HCT116 (cell line): Measurements from ENCODE around the gene SIPA1L3. TPM values are rescaled to one million over a fixed set of nuclear protein-coding genes. Genes with fewer than 3 reads are reported as not detected.

ENCODE experiments used
- ATAC-seq: fragments of 200-7000 bp; cut with Tn5 transposase; 2 replicates; pipeline ENCODE4 v1.9.1; 2020; ENCODE audit warnings: mild to moderate bottlenecking, moderate library complexity
- BruUV-seq: library from RNA; stranded (reverse); fragments of 400-500 nt; replicated peaks from 2 replicates; lab custom pipeline; 2021; lab: Mats Ljungman, UMichigan
- CTCF ChIA-PET: fragments of 300-600 bp; sonication (Branson Sonifier 250); formaldehyde crosslinking; loops from one replicate; lab custom pipeline; 2021; ENCODE audit warnings: antibody characterized with exemption; lab: Charles Lee
- POLR2A ChIA-PET: fragments of 300-600, 350-600 bp; sonication (Branson Sonifier 250); formaldehyde crosslinking; loops from one replicate; lab custom pipeline; 2021; ENCODE audit warnings: antibody characterized with exemption; lab: Charles Lee
- RAD21 ChIA-PET, 2 experiments: fragments of 300-600 bp; sonication (Branson Sonifier 250); formaldehyde crosslinking; loops; one replicate each; lab custom pipeline; 2023; ENCODE audit warnings: low total read pairs in 2 of 2; ENCODE audit not compliant: uncharacterized antibody in 2 of 2, unreplicated experiment in 2 of 2, low non-redundant PET in 1 of 2; lab: Charles Lee
- DNase-seq: peaks from one replicate; pipeline ENCODE4 v3.0.0-alpha.2; 2010; ENCODE audit warnings: low read depth, low spot score
- H2AFZ ChIP-seq: fragments of 200-600 bp; shearing (Covaris generic), sonication (generic); 2 replicates; pipeline ENCODE4 v1.6.1; 2017; ENCODE audit warnings: low read depth, mixed run types, mixed read lengths, antibody characterized with exemption, low read length; ENCODE audit not compliant: poor library complexity, severe bottlenecking
- H3K27ac ChIP-seq: 2 replicates; pipeline ENCODE4 v1.5.1; 2012; ENCODE audit warnings: low read depth, low read length
- H3K27me3 ChIP-seq: fragments of 200-600 bp; sonication (generic); 2 replicates; pipeline ENCODE4 v1.6.1; 2016; ENCODE audit warnings: mixed run types, low read length, mixed read lengths; ENCODE audit not compliant: insufficient read depth
- H3K36me3 ChIP-seq, 2 experiments: fragments of 200-500 bp in 1 of 2; fragments of 200-600 bp in 1 of 2; sonication (Bioruptor generic) in 1 of 2; sonication (generic) in 1 of 2; 2 replicates each; pipeline versions ENCODE4 v1.5.1 to v1.6.1; 2014 to 2016; ENCODE audit warnings: low read length in 2 of 2, inconsistent platforms in 1 of 2, mixed read lengths in 1 of 2, mixed run types in 1 of 2; ENCODE audit not compliant: insufficient read depth in 2 of 2, control insufficient read depth in 1 of 2
- H3K4me1 ChIP-seq, 2 experiments: fragments of 200-600 bp in 1 of 2; sonication (generic) in 1 of 2; 2 replicates each; pipeline versions ENCODE4 v1.5.1 to v1.6.1; 2012 to 2017; ENCODE audit warnings: low read length in 2 of 2, inconsistent platforms in 1 of 2, mild to moderate bottlenecking in 1 of 2, mixed read lengths in 1 of 2, mixed run types in 1 of 2, moderate library complexity in 1 of 2; ENCODE audit not compliant: insufficient read depth in 2 of 2, control insufficient read depth in 1 of 2
- H3K4me2 ChIP-seq: fragments of 200-600 bp; sonication (generic); 2 replicates; pipeline ENCODE4 v1.6.1; 2017; ENCODE audit warnings: mixed run types, low read length, mixed read lengths
- H3K4me3 ChIP-seq, 2 experiments: fragments of 200-600 bp in 1 of 2; sonication (generic) in 1 of 2; replicated peaks in 1 of 2; 2 replicates each; pipeline ENCODE4 v1.5.1; 2011 to 2016; ENCODE audit warnings: low read length in 2 of 2, control low read depth in 1 of 2, low read depth in 1 of 2, mild to moderate bottlenecking in 1 of 2, mixed read lengths in 1 of 2, mixed run types in 1 of 2
- H3K79me2 ChIP-seq: fragments of 200-600 bp; sonication (generic); 2 replicates; pipeline ENCODE4 v1.6.1; 2017; ENCODE audit warnings: mild to moderate bottlenecking, mixed run types, low read length, moderate library complexity, mixed read lengths; ENCODE audit not compliant: insufficient read depth
- H3K9ac ChIP-seq: fragments of 200-600 bp; sonication (generic); 2 replicates; pipeline ENCODE4 v1.6.1; 2016; ENCODE audit warnings: low read length, mixed read lengths
- H3K9me2 ChIP-seq: fragments of 200-600 bp; sonication (generic), shearing (Covaris generic); 2 replicates; pipeline ENCODE4 v1.6.1; 2017; ENCODE audit warnings: mixed run types, mild to moderate bottlenecking, moderate library complexity; ENCODE audit not compliant: insufficient read depth
- H3K9me3 ChIP-seq, 2 experiments: fragments of 200-500 bp in 1 of 2; fragments of 200-600 bp in 1 of 2; sonication (Bioruptor generic) in 1 of 2; sonication (generic) in 1 of 2; 2 replicates each; pipeline ENCODE4 v1.6.1; 2014 to 2017; ENCODE audit warnings: low read length in 2 of 2, mixed read lengths in 2 of 2, inconsistent platforms in 1 of 2, low read depth in 1 of 2, mild to moderate bottlenecking in 1 of 2, mixed run types in 1 of 2, moderate library complexity in 1 of 2; ENCODE audit not compliant: control insufficient read depth in 1 of 2, insufficient read depth in 1 of 2
- H4K20me1 ChIP-seq: fragments of 200-600 bp; sonication (generic), shearing (Covaris generic); 2 replicates; pipeline ENCODE4 v1.6.1; 2017; ENCODE audit warnings: mixed run types, mild to moderate bottlenecking, moderate library complexity; ENCODE audit not compliant: insufficient read depth
- CEBPB ChIP-seq: IDR thresholded peaks from 2 replicates; pipeline ENCODE4 v1.6.1; 2012; ENCODE audit warnings: low read depth
- ELF1 ChIP-seq: IDR thresholded peaks from 2 replicates; pipeline ENCODE4 v1.6.1; 2012; ENCODE audit warnings: low read depth, borderline replicate concordance
- EZH2 ChIP-seq: fragments of 200-600 bp; sonication (generic); IDR thresholded peaks from 2 replicates; pipeline ENCODE4 v1.6.1; 2017; ENCODE audit warnings: antibody characterized with exemption, mixed run types
- EZH2phosphoT487 ChIP-seq: fragments of 200-600 bp; IDR thresholded peaks from 2 replicates; pipeline ENCODE4 v1.6.1; 2018; ENCODE audit warnings: antibody characterized with exemption, borderline replicate concordance
- FOSL1 ChIP-seq: IDR thresholded peaks from 2 replicates; pipeline ENCODE4 v1.6.1; 2012; ENCODE audit warnings: low read depth
- POLR2A ChIP-seq: IDR thresholded peaks from 2 replicates; pipeline ENCODE4 v1.7.0; 2011; ENCODE audit warnings: borderline replicate concordance; ENCODE audit not compliant: insufficient read depth, insufficient read length; ENCODE audit errors: extremely low read depth
- RAD21 ChIP-seq: IDR thresholded peaks from 2 replicates; pipeline ENCODE4 v1.6.1; 2012; ENCODE audit warnings: low read depth, mild to moderate bottlenecking
- SRF ChIP-seq: IDR thresholded peaks from 2 replicates; pipeline ENCODE4 v1.6.1; 2012; ENCODE audit warnings: low read depth
- TCF7L2 ChIP-seq: IDR thresholded peaks from 2 replicates; pipeline ENCODE4 v1.7.0; 2011; ENCODE audit warnings: borderline replicate concordance, inconsistent platforms; ENCODE audit not compliant: insufficient read depth, insufficient read length; ENCODE audit errors: extremely low read depth
- YY1 ChIP-seq: IDR thresholded peaks from 2 replicates; pipeline ENCODE4 v1.6.1; 2011; ENCODE audit warnings: low read length, low read depth, moderate library complexity, mild to moderate bottlenecking; ENCODE audit not compliant: insufficient replicate concordance; ENCODE audit errors: extremely low read depth
- ZBTB33 ChIP-seq: IDR thresholded peaks from 2 replicates; pipeline ENCODE4 v1.6.1; 2011; ENCODE audit warnings: mild to moderate bottlenecking, low read length, moderate library complexity; ENCODE audit not compliant: insufficient replicate concordance; ENCODE audit errors: extremely low read depth
- ZNF274 ChIP-seq: fragments of 200-500 bp; sonication (Bioruptor generic); IDR thresholded peaks from 2 replicates; pipeline ENCODE4 v1.6.1; 2014; ENCODE audit warnings: mild to moderate bottlenecking, low read depth, low read length, inconsistent platforms
- intact Hi-C: fragments of 100-400 bp; cut with micrococcal nuclease; formaldehyde crosslinking; loops from 2 replicates; pipeline ENCODE4 v1.10.0; 2022
- total RNA-seq: library from RNA; stranded (reverse); gene quantifications from one replicate; pipeline ENCODE4 v1.2.1, GENCODE V29; 2021; ENCODE audit not compliant: unreplicated experiment
- TF ChIP-seq, protein P1 (sequence below), 3 experiments: fragments of 200-600 bp in 1 of 3; sonication (generic) in 1 of 3; IDR thresholded peaks in 2 of 3; conservative IDR thresholded peaks in 1 of 3; 2 replicates each; pipeline ENCODE4 v1.5.1; 2012 to 2017; ENCODE audit warnings: low read depth in 2 of 3, low read length in 2 of 3, antibody characterized with exemption in 1 of 3, borderline replicate concordance in 1 of 3, control low read depth in 1 of 3, mild to moderate bottlenecking in 1 of 3, mixed read lengths in 1 of 3, mixed run types in 1 of 3, moderate library complexity in 1 of 3; ENCODE audit not compliant: insufficient read depth in 1 of 3
- TF ChIP-seq, protein P2 (sequence below): IDR thresholded peaks from 2 replicates; pipeline ENCODE4 v1.6.1; 2012

The SIPA1L3 gene
- total RNA-seq, 1 experiment from 2014 or later, result 41.8 TPM

DNA sequence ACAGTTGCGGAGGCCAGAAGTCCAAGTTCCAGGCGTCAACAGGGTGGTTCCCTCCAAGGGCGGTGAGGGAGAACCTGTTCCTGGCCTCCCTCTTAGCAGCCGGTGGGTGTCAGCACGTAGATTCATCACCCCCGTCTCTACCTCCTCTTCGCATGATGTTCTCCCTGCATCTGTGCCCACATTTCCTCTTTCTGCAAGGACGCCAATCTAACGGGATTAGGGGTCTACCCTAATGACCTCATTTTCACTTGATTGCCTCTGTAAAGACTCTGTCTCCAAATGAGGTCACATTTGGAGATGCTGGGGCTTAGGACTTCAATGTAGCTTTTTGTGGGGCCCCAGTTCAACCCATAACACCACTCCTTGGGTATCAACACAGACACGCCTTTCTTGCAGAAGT, 278.6 kb downstream of the SIPA1L3 start:
- Histone ChIP-seq H3K27me3 (no peaks in the 10 kb centered on the region), H3K4me3 (no peak overlapping the region), H3K9me3 (no peaks in the 10 kb centered on the region), H3K4me2 (no peak overlapping the region), H3K79me2 (no peaks in the 10 kb centered on the region), H3K27ac (no peak overlapping the region), H4K20me1 (no peaks in the 10 kb centered on the region), H3K9ac (no peak overlapping the region), H3K4me1 (no peaks in the 10 kb centered on the region), H3K9me2 (no peaks in the 10 kb centered on the region), H2AFZ (no peak overlapping the region), H3K36me3 (no peaks in the 10 kb centered on the region; a peak in 1 of 4 replicates)
- ChIA-PET RAD21 (no interaction called here), POLR2A (no interaction called here), CTCF (no interaction called here)
- intact Hi-C loops, result no loop called here
- BruUV-seq, result no TSS peak
- ATAC-seq, result no peak
- DNase-seq, result no peak
- no peak for TF ChIP-seq SRF
- TF ChIP-seq EZH2phosphoT487, result no peak
- TF ChIP-seq RAD21, result no peak
- no peak for TF ChIP-seq FOSL1
- no peak for TF ChIP-seq ZNF274
- TF ChIP-seq, protein P1, sequence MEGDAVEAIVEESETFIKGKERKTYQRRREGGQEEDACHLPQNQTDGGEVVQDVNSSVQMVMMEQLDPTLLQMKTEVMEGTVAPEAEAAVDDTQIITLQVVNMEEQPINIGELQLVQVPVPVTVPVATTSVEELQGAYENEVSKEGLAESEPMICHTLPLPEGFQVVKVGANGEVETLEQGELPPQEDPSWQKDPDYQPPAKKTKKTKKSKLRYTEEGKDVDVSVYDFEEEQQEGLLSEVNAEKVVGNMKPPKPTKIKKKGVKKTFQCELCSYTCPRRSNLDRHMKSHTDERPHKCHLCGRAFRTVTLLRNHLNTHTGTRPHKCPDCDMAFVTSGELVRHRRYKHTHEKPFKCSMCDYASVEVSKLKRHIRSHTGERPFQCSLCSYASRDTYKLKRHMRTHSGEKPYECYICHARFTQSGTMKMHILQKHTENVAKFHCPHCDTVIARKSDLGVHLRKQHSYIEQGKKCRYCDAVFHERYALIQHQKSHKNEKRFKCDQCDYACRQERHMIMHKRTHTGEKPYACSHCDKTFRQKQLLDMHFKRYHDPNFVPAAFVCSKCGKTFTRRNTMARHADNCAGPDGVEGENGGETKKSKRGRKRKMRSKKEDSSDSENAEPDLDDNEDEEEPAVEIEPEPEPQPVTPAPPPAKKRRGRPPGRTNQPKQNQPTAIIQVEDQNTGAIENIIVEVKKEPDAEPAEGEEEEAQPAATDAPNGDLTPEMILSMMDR (IDR thresholded peaks at IDR 0.05 in 2 of 3, conservative IDR thresholded peaks at IDR 0.05 in 1 of 3; ENCODE audit: borderline replicate concordance in 1 of 3, insufficient read depth in 1 of 3, low read depth in 2 of 3, low read length in 2 of 3), result no peak
- no peak for TF ChIP-seq POLR2A

DNA sequence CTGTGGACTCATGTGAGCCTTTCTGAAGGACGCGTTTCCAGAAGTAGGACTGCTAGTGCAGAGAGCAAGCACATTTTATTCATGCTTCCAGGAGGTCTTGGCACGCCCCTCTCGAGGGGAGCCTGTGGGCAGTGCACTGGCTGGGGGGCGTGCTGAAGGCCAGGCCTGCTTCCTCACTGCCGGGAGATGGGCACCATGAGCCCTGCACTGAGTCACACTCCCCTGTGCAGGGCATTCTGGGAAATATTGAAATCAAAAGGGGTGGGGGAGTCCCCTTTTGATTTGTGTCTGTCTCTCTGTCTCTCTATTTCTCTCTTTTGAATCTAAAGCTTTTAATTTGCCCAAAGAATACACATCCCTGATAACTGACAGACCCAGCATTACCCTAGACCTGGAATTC, 283.1 kb downstream of the SIPA1L3 start:
- CTCF ChIA-PET, result interaction anchor here (0.8 kb wide), 1 partner anchor 48 kb away, joined by 4 read pairs; no protein-coding TSS in a partner anchor
- no TSS peak for BruUV-seq
- Histone ChIP-seq H3K9me3 (no peaks in the 10 kb centered on the region), H3K4me2 (no peak overlapping the region), H3K4me3 (no peak overlapping the region), H3K27ac (no peak overlapping the region), H3K27me3 (no peaks in the 10 kb centered on the region), H3K36me3 (no peaks in the 10 kb centered on the region), H3K4me1 (no peaks in the 10 kb centered on the region; a peak in 1 of 4 replicates), H3K9me2 (no peaks in the 10 kb centered on the region), H2AFZ (no peak overlapping the region), H3K79me2 (no peaks in the 10 kb centered on the region), H3K9ac (no peak overlapping the region), H4K20me1 (no peaks in the 10 kb centered on the region)
- ATAC-seq (peak; percentile 44; the same call in 1 of the 2 replicates), DNase-seq (no peak)
- intact Hi-C loops, result no loop called here
- POLR2A ChIA-PET, result no interaction called here
- RAD21 ChIA-PET, result no interaction called here
- TF ChIP-seq ZBTB33 (no peak), EZH2 (no peak), TCF7L2 (no peak), YY1 (no peak), CEBPB (no peak), ELF1 (no peak)
- TF ChIP-seq, protein P2, sequence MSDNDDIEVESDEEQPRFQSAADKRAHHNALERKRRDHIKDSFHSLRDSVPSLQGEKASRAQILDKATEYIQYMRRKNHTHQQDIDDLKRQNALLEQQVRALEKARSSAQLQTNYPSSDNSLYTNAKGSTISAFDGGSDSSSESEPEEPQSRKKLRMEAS, result no peak
- TF ChIP-seq, protein P1 (IDR thresholded peaks at IDR 0.05 in 2 of 3, conservative IDR thresholded peaks at IDR 0.05 in 1 of 3; ENCODE audit: borderline replicate concordance in 1 of 3, insufficient read depth in 1 of 3, low read depth in 2 of 3, low read length in 2 of 3), result no peak
